Suprapubic skin (tissue), 3 donors: Measurements from ENCODE around the gene KCTD13.

Experiments
- CTCF ChIP-seq, 2 donors: fragments of 200-600 bp in 1 of 2; fragments of 450-650 bp in 1 of 2; sonication (generic) in 1 of 2; IDR thresholded peaks; one replicate each; pipeline ENCODE4 v1.5.1; 2016 to 2019; ENCODE audit warnings: antibody characterized with exemption in 2 of 2, mild to moderate bottlenecking in 1 of 2, moderate library complexity in 1 of 2
- EP300 ChIP-seq: sonication (generic); formaldehyde crosslinking; IDR thresholded peaks from one replicate; pipeline ENCODE4 v1.6.1; 2017; ENCODE audit warnings: antibody characterized with exemption
- POLR2A ChIP-seq, 2 donors: fragments of 450-650 bp; IDR thresholded peaks; one replicate each; pipeline ENCODE4 v1.6.1; 2017; ENCODE audit warnings: antibody characterized with exemption in 2 of 2, mild to moderate bottlenecking in 2 of 2, moderate library complexity in 2 of 2

GRCh38 chr16:29962344-29962994 is 36.4 kb upstream of the KCTD13 start:
- TF ChIP-seq CTCF (IDR thresholded peaks at IDR 0.05): no peak
- TF ChIP-seq POLR2A (IDR thresholded peaks at IDR 0.05): no peak
- no peak for TF ChIP-seq EP300
